ENCODE measurements around the gene STAG1. TPM values are rescaled to one million over a fixed set of nuclear protein-coding genes. Genes with fewer than 3 reads are reported as not detected.
"Not testable (repeated sequence)": the region's sequence is repeated elsewhere in the genome, so short reads cannot be mapped to it uniquely, and the experiment has no call there.

The STAG1 gene
- total RNA-seq, 1 experiment from 2014 or later, result 31.0 TPM

GRCh38 chr3:136409549-136409948 lies 342.6 kb downstream of the STAG1 start:
- no peak for DNase-seq (ENCODE audit: low spot score)

- DNase-seq (ENCODE audit: low spot score), result no peak
Measured at GRCh38 chr3:136404056-136404455, 348.1 kb downstream of the STAG1 start.

- DNase-seq (ENCODE audit: low spot score), result no peak
Measured at GRCh38 chr3:136396916-136397315, 355.3 kb downstream of the STAG1 start.

GRCh38 chr3:136390574-136390973 lies 361.6 kb downstream of the STAG1 start:
- DNase-seq (ENCODE audit: low spot score), result no peak

GRCh38 chr3:136387031-136387430 lies 365.1 kb downstream of the STAG1 start:
- no peak for DNase-seq (ENCODE audit: low spot score)

GRCh38 chr3:136385457-136385856 lies 366.7 kb downstream of the STAG1 start:
- DNase-seq (ENCODE audit: low spot score), result no peak

GRCh38 chr3:136381051-136381450 lies 371.1 kb downstream of the STAG1 start:
- no peak for DNase-seq (ENCODE audit: low spot score)

GRCh38 chr3:136380530-136380929 lies 371.6 kb downstream of the STAG1 start:
- DNase-seq (ENCODE audit: low spot score), result peak; percentile 42

GRCh38 chr3:136378011-136378410 lies 374.2 kb downstream of the STAG1 start:
- DNase-seq (ENCODE audit: low spot score), result no peak

- DNase-seq (ENCODE audit: low spot score), result no peak
Measured at GRCh38 chr3:136377508-136377907, 374.7 kb downstream of the STAG1 start.

- not testable (repeated sequence) for DNase-seq (ENCODE audit: low spot score)
Measured at GRCh38 chr3:136375800-136376199, 376.4 kb downstream of the STAG1 start.

- DNase-seq (ENCODE audit: low spot score), result no peak
Measured at GRCh38 chr3:136366289-136366688, 385.9 kb downstream of the STAG1 start.

- DNase-seq (ENCODE audit: low spot score), result no peak
Measured at GRCh38 chr3:136353461-136353860, 398.7 kb downstream of the STAG1 start.

GRCh38 chr3:136351905-136352304 lies 400.3 kb downstream of the STAG1 start:
- DNase-seq (ENCODE audit: low spot score), result no peak

GRCh38 chr3:136351351-136351750 lies 400.8 kb downstream of the STAG1 start:
- DNase-seq (ENCODE audit: low spot score), result no peak

GRCh38 chr3:136350557-136350956 lies 401.6 kb downstream of the STAG1 start:
- DNase-seq (ENCODE audit: low spot score), result no peak

- peak; percentile 26 for DNase-seq (ENCODE audit: low spot score)
Measured at GRCh38 chr3:136350132-136350531, 402.0 kb downstream of the STAG1 start.

- DNase-seq (ENCODE audit: low spot score), result no peak
Measured at GRCh38 chr3:136346486-136346885, 405.7 kb downstream of the STAG1 start.

- peak; percentile 85 for DNase-seq (ENCODE audit: low spot score)
Measured at GRCh38 chr3:136343873-136344555, 408.2 kb downstream of the STAG1 start.

- DNase-seq (ENCODE audit: low spot score), result peak; percentile 34
Measured at GRCh38 chr3:136343446-136343845, 408.7 kb downstream of the STAG1 start.

GRCh38 chr3:136336329-136337100 lies 415.7 kb downstream of the STAG1 start:
- DNase-seq (ENCODE audit: low spot score), result no peak

- DNase-seq (ENCODE audit: low spot score), result not testable (repeated sequence)
Measured at GRCh38 chr3:136334726-136335125, 417.5 kb downstream of the STAG1 start.

GRCh38 chr3:136334209-136334608 lies 418.0 kb downstream of the STAG1 start:
- DNase-seq (ENCODE audit: low spot score), result no peak
